Left lung (tissue), 14 donors: ENCODE results near the gene APIP. TPM values are rescaled to one million over a fixed set of nuclear protein-coding genes. Genes with fewer than 3 reads are reported as not detected.

ENCODE experiments used
- ATAC-seq: fragments of 200-7000 bp; cut with Tn5 transposase; one replicate; pipeline ENCODE4 v1.9.1; 2020; ENCODE audit warnings: moderate library complexity
- DNase-seq, 4 donors: peaks; one replicate each; pipeline ENCODE4 v3.0.0-alpha.2; 2013 to 2020
- H3K27ac ChIP-seq, 2 donors: fragments of 200-600 bp; sonication (generic) in 1 of 2; one replicate each; pipeline versions ENCODE4 v1.5.0 to v1.8.0; 2020 to 2021
- H3K27me3 ChIP-seq, 2 donors: fragments of 200-600 bp; sonication (generic) in 1 of 2; one replicate each; pipeline versions ENCODE4 v1.5.0 to v1.8.0; 2020 to 2021
- H3K36me3 ChIP-seq, 2 donors: fragments of 200-600 bp; sonication (generic) in 1 of 2; one replicate each; pipeline versions ENCODE4 v1.5.0 to v1.8.0; 2020 to 2021
- H3K4me1 ChIP-seq, 2 donors: fragments of 200-600 bp; one replicate each; pipeline ENCODE4 v1.8.0; 2021
- H3K4me3 ChIP-seq, 2 donors: fragments of 200-600 bp; sonication (generic) in 1 of 2; one replicate each; pipeline versions ENCODE4 v1.5.0 to v1.8.0; 2020 to 2021; ENCODE audit warnings: mild to moderate bottlenecking in 1 of 2
- H3K9me3 ChIP-seq, 2 donors: fragments of 200-600 bp; sonication (generic) in 1 of 2; one replicate each; pipeline versions ENCODE4 v1.5.0 to v1.8.0; 2020 to 2021
- CTCF ChIP-seq, 2 donors: fragments of 200-600 bp; sonication (generic) in 1 of 2; IDR thresholded peaks; one replicate each; pipeline versions ENCODE4 v1.5.0 to v1.8.0; 2021; ENCODE audit warnings: antibody characterized with exemption in 2 of 2
- intact Hi-C, 2 donors: fragments of 100-400 bp; cut with DNase I; formaldehyde crosslinking; loops; one replicate each; pipeline versions ENCODE4 v1.11.2 to v1.14.2; 2022
- long read RNA-seq, 12 donors: library from polyadenylated mRNA in 2 of 12; unstranded in 2 of 12; transcript quantifications; one replicate each; pipeline ENCODE4 v2.0.0 and lab custom pipeline, GENCODE V29; 2019 to 2026
- polyA plus RNA-seq, 6 donors: library from polyadenylated mRNA; unstranded; fragments of 120-200 nt; gene quantifications; one replicate each; pipeline ENCODE4 v1.2.1, GENCODE V29; 2013; ENCODE audit not compliant: insufficient read length in 6 of 6
- total RNA-seq, 2 donors: library from RNA; stranded (reverse); fragmentation: NEBNext Ultra II Directional; extraction: Animal tissue kit (Norgen Biotek cat#: 25700); gene quantifications; one replicate each; pipeline ENCODE4 v1.2.1, GENCODE V29; 2021
- donor health status: DM: no; HTN: yes; CAD: no.
- donor health status: DM: no; HTN: no; CAD: no.

APIP gene
- 10 to 100 TPM; 26.4 to 33.4 TPM for total RNA-seq
- polyA plus RNA-seq = 10 to 100 TPM; 29.7 to 50.4 (median 36.3) TPM
- long read RNA-seq, donor 1, transcript APIP-201 (7 exons, 1,366 nt) = major isoform, 35 of 40 reads
- long read RNA-seq, donor 1, partial matches to known transcripts = 5 of 40 reads
- long read RNA-seq, donor 1, other reads (novel, unspliced or antisense) = 0 of 40 reads
- long read RNA-seq, donor 2, transcript APIP-202 (6 exons, 1,042 nt) = minor isoform, 5 of 25 reads
- long read RNA-seq, donor 2, transcript APIP-201 (7 exons, 1,366 nt) = major isoform, 11 of 25 reads
- long read RNA-seq, donor 2, partial matches to known transcripts = 0 of 25 reads
- long read RNA-seq, donor 2, other reads (novel, unspliced or antisense) = 9 of 25 reads
- long read RNA-seq, donor 3, transcript APIP-201 (7 exons, 1,366 nt) = major isoform, 29 of 34 reads
- long read RNA-seq, donor 3, partial matches to known transcripts = 5 of 34 reads
- long read RNA-seq, donor 3, other reads (novel, unspliced or antisense) = 0 of 34 reads
- long read RNA-seq, donor 4, transcript APIP-201 (7 exons, 1,366 nt) = major isoform, 16 of 30 reads
- long read RNA-seq, donor 4, partial matches to known transcripts = 12 of 30 reads
- long read RNA-seq, donor 4, other reads (novel, unspliced or antisense) = 2 of 30 reads
- long read RNA-seq, donor 5, transcript APIP-201 (7 exons, 1,366 nt) = major isoform, 15 of 17 reads
- long read RNA-seq, donor 5, partial matches to known transcripts = 0 of 17 reads
- long read RNA-seq, donor 5, other reads (novel, unspliced or antisense) = 0 of 17 reads
- long read RNA-seq, donor 6, transcript APIP-201 (7 exons, 1,366 nt) = major isoform, 24 of 24 reads
- long read RNA-seq, donor 6, partial matches to known transcripts = 0 of 24 reads
- long read RNA-seq, donor 6, other reads (novel, unspliced or antisense) = 0 of 24 reads
- long read RNA-seq, donor 7, transcript APIP-201 (7 exons, 1,366 nt) = major isoform, 7 of 15 reads
- long read RNA-seq, donor 7, partial matches to known transcripts = 0 of 15 reads
- long read RNA-seq, donor 7, other reads (novel, unspliced or antisense) = 5 of 15 reads
- long read RNA-seq, donor 8, transcript APIP-201 (7 exons, 1,366 nt) = major isoform, 12 of 12 reads
- long read RNA-seq, donor 8, partial matches to known transcripts = 0 of 12 reads
- long read RNA-seq, donor 8, other reads (novel, unspliced or antisense) = 0 of 12 reads
- long read RNA-seq, donor 9 = 0 reads
- long read RNA-seq, donor 10, transcript APIP-201 (7 exons, 1,366 nt) = major isoform, 7 of 17 reads
- long read RNA-seq, donor 10, partial matches to known transcripts = 6 of 17 reads
- long read RNA-seq, donor 10, other reads (novel, unspliced or antisense) = 2 of 17 reads
- long read RNA-seq, donor 11, transcript APIP-201 (7 exons, 1,366 nt) = major isoform, 15 of 44 reads
- long read RNA-seq, donor 11, partial matches to known transcripts = 20 of 44 reads
- long read RNA-seq, donor 11, other reads (novel, unspliced or antisense) = 9 of 44 reads
- long read RNA-seq, donor 12, transcript APIP-201 (7 exons, 1,366 nt) = major isoform, 13 of 13 reads
- long read RNA-seq, donor 12, partial matches to known transcripts = 0 of 13 reads
- long read RNA-seq, donor 12, other reads (novel, unspliced or antisense) = 0 of 13 reads

- intact Hi-C loops = no loop called here
- peaks cover 6 to 31% of the 10 kb centered on the region in 2 donors for H3K4me1 ChIP-seq
- DNase-seq (peak; percentile 94 to 100 (median 100)), ATAC-seq (peak; percentile 95)
- no peaks in the 10 kb centered on the region for H3K9me3 ChIP-seq
- TF ChIP-seq CTCF (IDR thresholded peaks at IDR 0.05) = no peak
- peak within 1 kb of the TSS; percentile 75 to 83 for H3K4me3 ChIP-seq
- H3K27me3 ChIP-seq = no peaks in the 10 kb centered on the region
- peak within 1 kb of the TSS; percentile 92 to 98 for H3K27ac ChIP-seq
- H3K36me3 ChIP-seq = peaks cover 0 to 8% of the 10 kb centered on the region in 2 donors
These were observed at the start of gene APIP, which contains the start of gene PDHX for GRCh38 chr11:34916015-34916842. Gene APIP, minus strand, starts transcription at chr11:34916379. Its CDS starts 95 bp downstream, at chr11:34916284. Gene PDHX, plus strand, starts transcription at chr11:34916618. Its CDS starts 38 bp downstream, at chr11:34916656.

- intact Hi-C loops = no loop called here
- DNase-seq (no peak), ATAC-seq (no peak)
- Histone ChIP-seq H3K4me3 (no peak overlapping the region), H3K4me1 (no peaks in the 10 kb centered on the region), H3K27me3 (no peaks in the 10 kb centered on the region), H3K36me3 (peaks cover 0 to 23% of the 10 kb centered on the region in 2 donors), H3K9me3 (no peaks in the 10 kb centered on the region), H3K27ac (no peak overlapping the region)
- no peak for TF ChIP-seq CTCF (IDR thresholded peaks at IDR 0.05)
These were observed 48.6 kb upstream of the APIP start for GRCh38 chr11:34964610-34965331.

GRCh38 chr11:34963351-34963750 is 47.2 kb upstream of the APIP start:
- intact Hi-C loops = no loop called here
- no peaks in the 10 kb centered on the region for H3K27me3 ChIP-seq
- H3K4me3 ChIP-seq = no peak overlapping the region
- no peak for TF ChIP-seq CTCF (IDR thresholded peaks at IDR 0.05)
- peaks cover 0 to 18% of the 10 kb centered on the region in 2 donors for H3K36me3 ChIP-seq
- no peak overlapping the region for H3K27ac ChIP-seq
- H3K4me1 ChIP-seq = no peaks in the 10 kb centered on the region
- no peaks in the 10 kb centered on the region for H3K9me3 ChIP-seq
- DNase-seq (no peak), ATAC-seq (peak; percentile 62)
